Keratinocyte (primary cell): ENCODE data around the gene FANK1. TPM values are rescaled to one million over a fixed set of nuclear protein-coding genes. Genes with fewer than 3 reads are reported as not detected.
"Not testable (repeated sequence)": the region's sequence is repeated elsewhere in the genome, so short reads cannot be mapped to it uniquely, and the experiment has no call there.

ENCODE experiments used
- DNase-seq: peaks from one replicate; pipeline ENCODE4 v3.0.0-alpha.2; 2011; ENCODE audit warnings: low read depth, missing footprints, low spot score
- FAIRE-seq: peaks from 2 replicates; lab custom pipeline; 2011; peaks lifted over from hg19 to GRCh38; lab: Jason Lieb, UNC
- H2AFZ ChIP-seq: 2 replicates; pipeline ENCODE4 v1.6.0; 2012; ENCODE audit warnings: low read length, control low read depth, inconsistent platforms; ENCODE audit not compliant: control insufficient read depth
- H3K27ac ChIP-seq: 2 replicates; pipeline ENCODE4 v1.5.1; 2011; ENCODE audit warnings: low read length; ENCODE audit not compliant: control insufficient read depth, insufficient read depth
- H3K27me3 ChIP-seq: 3 replicates; pipeline ENCODE4 v1.6.0; 2011; ENCODE audit warnings: low read length; ENCODE audit not compliant: control insufficient read depth, insufficient read depth; ENCODE audit errors: extremely low read depth
- H3K36me3 ChIP-seq, 2 experiments: 2 replicates in 1 of 2; 3 replicates in 1 of 2; pipeline ENCODE4 v1.5.1; 2011; ENCODE audit warnings: low read length in 2 of 2, mild to moderate bottlenecking in 1 of 2; ENCODE audit not compliant: control insufficient read depth in 2 of 2, insufficient read depth in 2 of 2; ENCODE audit errors: extremely low read depth in 1 of 2
- H3K4me1 ChIP-seq: 3 replicates; pipeline ENCODE4 v1.5.1; 2011; ENCODE audit warnings: low read length; ENCODE audit not compliant: control insufficient read depth, insufficient read depth; ENCODE audit errors: extremely low read depth
- H3K4me2 ChIP-seq: 3 replicates; pipeline ENCODE4 v1.6.0; 2011; ENCODE audit warnings: low read depth, low read length; ENCODE audit not compliant: control insufficient read depth, insufficient read depth; ENCODE audit errors: extremely low read depth
- H3K4me3 ChIP-seq, 3 experiments: fragments of 200-600 bp in 1 of 3; sonication (generic) in 1 of 3; 2 replicates in 2 of 3; 3 replicates in 1 of 3; pipeline ENCODE4 v1.5.1; 2011 to 2016; ENCODE audit warnings: low read length in 3 of 3, mild to moderate bottlenecking in 3 of 3, control low read depth in 2 of 3, inconsistent platforms in 1 of 3, low read depth in 1 of 3, mixed read lengths in 1 of 3, mixed run types in 1 of 3, moderate library complexity in 1 of 3; ENCODE audit not compliant: control insufficient read depth in 2 of 3, insufficient read depth in 2 of 3; ENCODE audit errors: extremely low read depth in 1 of 3
- H3K79me2 ChIP-seq: 2 replicates; pipeline ENCODE4 v1.6.0; 2012; ENCODE audit warnings: low read length; ENCODE audit not compliant: control insufficient read depth, insufficient read depth
- H3K9ac ChIP-seq: 3 replicates; pipeline ENCODE4 v1.6.0; 2011; ENCODE audit warnings: low read length; ENCODE audit not compliant: control insufficient read depth, insufficient read depth; ENCODE audit errors: extremely low read depth
- H3K9me1 ChIP-seq: 3 replicates; pipeline ENCODE4 v1.6.0; 2011; ENCODE audit warnings: low read length; ENCODE audit not compliant: control insufficient read depth, insufficient read depth; ENCODE audit errors: extremely low read depth
- H3K9me3 ChIP-seq: 2 replicates; pipeline ENCODE4 v1.5.1; 2012; ENCODE audit warnings: low read depth, low read length; ENCODE audit not compliant: control insufficient read depth
- H4K20me1 ChIP-seq: 3 replicates; pipeline ENCODE4 v1.6.0; 2011; ENCODE audit warnings: low read length; ENCODE audit not compliant: control insufficient read depth, insufficient read depth; ENCODE audit errors: extremely low read depth
- CTCF ChIP-seq, 3 experiments: IDR thresholded peaks in 1 of 3; conservative IDR thresholded peaks in 1 of 3; optimal IDR thresholded peaks in 1 of 3; 2 replicates in 2 of 3; 3 replicates in 1 of 3; pipeline versions ENCODE3 to v1.5.1; 2011; ENCODE audit warnings: low read length in 3 of 3, mild to moderate bottlenecking in 3 of 3, moderate library complexity in 2 of 3, control low read depth in 1 of 3, inconsistent platforms in 1 of 3; ENCODE audit not compliant: insufficient read depth in 2 of 3; ENCODE audit errors: extremely low read depth in 1 of 3
- EZH2 ChIP-seq: IDR thresholded peaks from one replicate; pipeline ENCODE4 v1.6.1; 2012; ENCODE audit warnings: inconsistent platforms, mild to moderate bottlenecking, low read length, moderate library complexity
- dilution Hi-C: fragments of 300-500 bp; cut with MboI; formaldehyde crosslinking; loops from one replicate; pipeline ENCODE4 v1.7.0; 2020; ENCODE audit warnings: low sequenced_read_pairs; ENCODE audit not compliant: extremely low pct_ligation_motif_present
- polyA plus RNA-seq, 5 experiments: library from polyadenylated mRNA; depleted of rRNA in 3 of 5; stranded (reverse) in 3 of 5; stranded (forward) in 1 of 5; unstranded in 1 of 5; fragments of >200 nt; gene quantifications; 1 replicate in 1 of 5; 2 replicates in 3 of 5; 3 replicates in 1 of 5; pipeline versions ENCODE4 v1.2.1 to v1.2.3, GENCODE V29; 2011 to 2012; ENCODE audit warnings: missing spikeins in 2 of 5, low read depth in 1 of 5, low replicate concordance in 1 of 5

FANK1 gene
- polyA plus RNA-seq, 1 donor (not counting 4 experiments of a cell fraction or from before 2014, with no cell fraction given) = 13.4 TPM

DNA sequence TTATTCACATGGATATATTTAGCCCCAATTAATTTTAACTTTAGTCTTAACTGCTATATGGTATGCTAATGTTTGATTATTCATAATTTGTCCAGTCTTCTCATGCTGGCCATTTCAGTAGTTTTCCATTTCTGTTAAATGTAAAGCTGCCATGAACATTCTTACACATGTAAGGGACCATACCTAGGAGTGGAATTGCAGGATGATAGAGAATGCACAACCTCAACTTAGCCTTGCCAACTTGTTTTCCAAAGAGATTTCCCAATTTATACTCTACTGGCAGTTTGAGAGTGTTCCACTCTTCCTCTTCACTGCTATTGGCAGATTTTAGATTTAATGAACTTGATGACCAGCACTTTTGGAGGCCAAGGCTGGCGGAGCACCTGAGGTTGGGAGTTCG, 68.2 kb downstream of the FANK1 start:
- DNase-seq = no peak
- no peak overlapping the region for H3K27ac ChIP-seq
- H2AFZ ChIP-seq = no peak overlapping the region
- dilution Hi-C loops = no loop called here
- no peak for TF ChIP-seq EZH2
- TF ChIP-seq CTCF (optimal IDR thresholded peaks at IDR 0.05 in 1 of 3, IDR thresholded peaks at IDR 0.05 in 1 of 3, conservative IDR thresholded peaks at IDR 0.05 in 1 of 3; ENCODE audit: extremely low read depth in 1 of 3, insufficient read depth in 2 of 3, low read length in 3 of 3) = no peak
- H3K9ac ChIP-seq = no peak overlapping the region
- no peaks in the 10 kb centered on the region for H3K36me3 ChIP-seq
- H3K4me1 ChIP-seq = peaks cover 4% of the 10 kb centered on the region
- H3K4me2 ChIP-seq = no peak overlapping the region
- H3K27me3 ChIP-seq = no peaks in the 10 kb centered on the region
- no peaks in the 10 kb centered on the region for H3K9me3 ChIP-seq
- H3K79me2 ChIP-seq = no peaks in the 10 kb centered on the region
- FAIRE-seq = no peak
- no peak overlapping the region for H3K4me3 ChIP-seq
- H3K9me1 ChIP-seq = no peaks in the 10 kb centered on the region
- no peaks in the 10 kb centered on the region for H4K20me1 ChIP-seq

GRCh38 chr10:125967533-125967932, 71.2 kb downstream of the FANK1 start:
- DNase-seq (no peak), FAIRE-seq (no peak)
- Histone ChIP-seq H2AFZ (no peak overlapping the region), H3K4me3 (no peak overlapping the region), H3K36me3 (no peaks in the 10 kb centered on the region), H3K4me1 (peaks cover 4% of the 10 kb centered on the region), H3K4me2 (no peak overlapping the region), H3K27me3 (no peaks in the 10 kb centered on the region), H3K79me2 (no peaks in the 10 kb centered on the region), H3K9me3 (no peaks in the 10 kb centered on the region), H3K27ac (no peak overlapping the region), H3K9me1 (no peaks in the 10 kb centered on the region), H3K9ac (no peak overlapping the region), H4K20me1 (no peaks in the 10 kb centered on the region)
- dilution Hi-C loops = no loop called here
- TF ChIP-seq EZH2 (no peak), CTCF (optimal IDR thresholded peaks at IDR 0.05 in 1 of 3, IDR thresholded peaks at IDR 0.05 in 1 of 3, conservative IDR thresholded peaks at IDR 0.05 in 1 of 3; ENCODE audit: extremely low read depth in 1 of 3, insufficient read depth in 2 of 3, low read length in 3 of 3) (no peak)

DNA sequence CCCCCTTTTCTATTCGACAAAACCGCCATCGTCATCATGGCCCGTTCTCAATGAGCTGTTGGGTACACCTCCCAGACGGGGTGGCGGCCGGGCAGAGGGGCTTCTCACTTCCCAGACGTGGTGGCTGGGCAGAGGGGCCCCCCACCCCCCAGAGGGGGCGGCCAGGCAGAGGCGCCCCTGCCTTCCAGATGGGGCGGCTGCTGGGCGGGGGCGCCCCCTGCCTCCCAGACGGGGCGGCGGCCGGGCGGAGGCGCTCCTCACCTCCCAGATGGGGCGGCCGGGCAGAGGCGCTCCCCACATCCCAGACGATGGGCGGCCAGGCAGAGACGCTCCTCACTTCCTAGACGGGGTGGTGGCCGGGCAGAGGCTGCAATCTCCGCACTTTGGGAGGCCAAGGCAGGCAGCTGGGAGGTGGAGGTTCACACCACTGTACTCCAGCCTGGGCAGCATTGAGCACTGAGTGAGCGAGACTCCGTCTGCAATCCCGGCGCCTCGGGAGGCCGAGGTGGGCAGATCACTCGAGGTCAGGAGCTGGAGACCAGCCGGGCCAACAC, 73.8 kb downstream of the FANK1 start:
- H3K79me2 ChIP-seq, DNase-seq, H3K9me1 ChIP-seq, FAIRE-seq, H3K4me2 ChIP-seq, H3K9me3 ChIP-seq, H4K20me1 ChIP-seq, H3K36me3 ChIP-seq, H3K4me3 ChIP-seq, dilution Hi-C loops, H3K9ac ChIP-seq, H3K27me3 ChIP-seq, H3K27ac ChIP-seq, H2AFZ ChIP-seq: not testable (repeated sequence)
- peaks cover 14% of the 10 kb centered on the region for H3K4me1 ChIP-seq
